Neural cell (in vitro differentiated cells): ENCODE data around the gene ACP1. TPM values are rescaled to one million over a fixed set of nuclear protein-coding genes. Genes with fewer than 3 reads are reported as not detected.
A peak's percentile ranks its signal among the peaks of the same experiment; 100 is the strongest.

ENCODE experiments used
- H2AFZ ChIP-seq: fragments of 200-600, 300-800 bp; sonication (generic), shearing (Covaris generic); 2 replicates; pipeline ENCODE4 v1.6.0; 2014; ENCODE audit warnings: low read depth, mild to moderate bottlenecking, antibody characterized with exemption, low read length, moderate library complexity
- H3F3A ChIP-seq: fragments of 200-600 bp; shearing (Covaris generic); 2 replicates; pipeline ENCODE4 v1.6.1; 2016; ENCODE audit warnings: mild to moderate bottlenecking, moderate library complexity, mixed read lengths, antibody characterized with exemption, low read length; ENCODE audit not compliant: insufficient read depth, poor library complexity, severe bottlenecking
- H3K27ac ChIP-seq: fragments of 200-600, 300-800 bp; sonication (generic), shearing (Covaris generic); 2 replicates; pipeline ENCODE4 v1.5.1; 2014; ENCODE audit warnings: mild to moderate bottlenecking, low read length, moderate library complexity
- H3K27me3 ChIP-seq: fragments of 300-800, 200-600 bp; sonication (generic), shearing (Covaris generic); 2 replicates; pipeline ENCODE4 v1.6.0; 2014; ENCODE audit warnings: mild to moderate bottlenecking, low read depth, low read length, moderate library complexity; ENCODE audit not compliant: insufficient read depth
- H3K36me3 ChIP-seq: fragments of 300-800, 200-600 bp; sonication (generic), shearing (Covaris generic); 2 replicates; pipeline ENCODE4 v1.5.1; 2014; ENCODE audit warnings: mild to moderate bottlenecking, antibody characterized with exemption, low read length, moderate library complexity; ENCODE audit not compliant: insufficient read depth
- H3K4me2 ChIP-seq: fragments of 300-800, 200-600 bp; sonication (generic), shearing (Covaris generic); 2 replicates; pipeline ENCODE4 v1.6.0; 2014; ENCODE audit warnings: mild to moderate bottlenecking, low read length
- H3K4me3 ChIP-seq: fragments of 300-800, 200-600 bp; sonication (generic), shearing (Covaris generic); 2 replicates; pipeline ENCODE4 v1.5.1; 2014; ENCODE audit warnings: mild to moderate bottlenecking, low read length, moderate library complexity
- H3K79me2 ChIP-seq: fragments of 200-600 bp; shearing (Covaris generic); replicated peaks from 2 replicates; pipeline ENCODE4 v1.6.0; 2014; ENCODE audit warnings: mild to moderate bottlenecking, low read length, moderate library complexity; ENCODE audit not compliant: insufficient read depth
- H3K9ac ChIP-seq: fragments of 300-800, 200-600 bp; sonication (generic), shearing (Covaris generic); 2 replicates; pipeline ENCODE4 v1.6.1; 2016; ENCODE audit warnings: mild to moderate bottlenecking, low read length, mixed read lengths
- H3K9me2 ChIP-seq: fragments of 200-600 bp; shearing (Covaris generic); 2 replicates; pipeline ENCODE4 v1.6.1; 2016; ENCODE audit warnings: mild to moderate bottlenecking, low read length, mixed read lengths; ENCODE audit not compliant: insufficient read depth
- H3K9me3 ChIP-seq: fragments of 200-600, 300-800 bp; sonication (generic), shearing (Covaris generic); 2 replicates; pipeline ENCODE4 v1.6.1; 2016; ENCODE audit warnings: mild to moderate bottlenecking, mixed run types, low read length, moderate library complexity, mixed read lengths
- H4K20me1 ChIP-seq: fragments of 200-600 bp; shearing (Covaris generic); 2 replicates; pipeline ENCODE4 v1.6.1; 2016; ENCODE audit warnings: mild to moderate bottlenecking, mixed run types; ENCODE audit not compliant: insufficient read depth
- EP300 ChIP-seq: fragments of 450-650 bp; conservative IDR thresholded peaks from 2 replicates; pipeline ENCODE4 v1.6.1; 2014; ENCODE audit warnings: antibody characterized with exemption, mild to moderate bottlenecking, moderate library complexity; ENCODE audit not compliant: poor library complexity, severe bottlenecking
- EZH2 ChIP-seq: fragments of 200-600, 300-800 bp; shearing (Covaris generic), sonication (generic); IDR thresholded peaks from 2 replicates; pipeline ENCODE4 v1.6.1; 2014; ENCODE audit warnings: antibody characterized with exemption, low read length, borderline replicate concordance, mild to moderate bottlenecking; ENCODE audit not compliant: insufficient read depth, poor library complexity, severe bottlenecking
- MXI1 ChIP-seq: fragments of 450-650 bp; conservative IDR thresholded peaks from 2 replicates; pipeline ENCODE4 v1.6.1; 2014; ENCODE audit warnings: antibody characterized with exemption, mild to moderate bottlenecking; ENCODE audit not compliant: poor library complexity, severe bottlenecking
- POLR2AphosphoS5 ChIP-seq: IDR thresholded peaks from 2 replicates; pipeline ENCODE4 v1.6.1; 2012
- RAD21 ChIP-seq: fragments of 450-650 bp; conservative IDR thresholded peaks from 2 replicates; pipeline ENCODE4 v1.6.1; 2014; ENCODE audit warnings: antibody characterized with exemption, mild to moderate bottlenecking, moderate library complexity
- REST ChIP-seq: IDR thresholded peaks from 2 replicates; pipeline ENCODE4 v1.6.1; 2012; ENCODE audit warnings: borderline replicate concordance
- SMC3 ChIP-seq: fragments of 450-650 bp; conservative IDR thresholded peaks from 2 replicates; pipeline ENCODE4 v1.6.1; 2014; ENCODE audit warnings: antibody characterized with exemption, mild to moderate bottlenecking, moderate library complexity; ENCODE audit not compliant: poor library complexity
- TAF1 ChIP-seq: IDR thresholded peaks from 2 replicates; pipeline ENCODE4 v1.6.1; 2012; ENCODE audit warnings: low read depth
- polyA plus RNA-seq: library from polyadenylated mRNA; depleted of rRNA; stranded (reverse); fragments of >200 nt; gene quantifications from 2 replicates; pipeline ENCODE4 v1.2.3, GENCODE V29; 2014

ACP1 gene
- polyA plus RNA-seq, 1 donor from 2014 or later: 263 TPM

- Histone ChIP-seq H3K9ac (peak within 1 kb of the TSS; percentile 26), H3K9me3 (no peaks in the 10 kb centered on the region), H3F3A (peaks cover 2% of the 10 kb centered on the region), H3K36me3 (no peaks in the 10 kb centered on the region), H3K27me3 (peaks cover 71% of the 10 kb centered on the region), H3K4me2 (peak within 1 kb of the TSS; percentile 28), H3K79me2 (no peaks in the 10 kb centered on the region), H2AFZ (no peak within 1 kb of the TSS), H3K4me3 (peak within 1 kb of the TSS; percentile 60), H3K9me2 (no peaks in the 10 kb centered on the region), H4K20me1 (no peaks in the 10 kb centered on the region), H3K27ac (no peak within 1 kb of the TSS)
- TF ChIP-seq EP300 (no peak), MXI1 (no peak), EZH2 (peak; percentile 39)
These were observed 23.4 kb downstream of the ACP1 start, which contains the start of gene ALKAL2 for GRCh38 chr2:287911-288757. ALKAL2 (minus strand) TSS chr2:288091; CDS start chr2:287835, 256 bp downstream.

- Histone ChIP-seq H3K79me2 (no peaks in the 10 kb centered on the region), H2AFZ (no peak overlapping the region), H3K36me3 (no peaks in the 10 kb centered on the region), H3K27ac (no peak overlapping the region), H3K9me3 (no peaks in the 10 kb centered on the region), H3K9me2 (no peaks in the 10 kb centered on the region), H3K4me3 (peak overlapping the region; percentile 59), H3K27me3 (peaks cover 71% of the 10 kb centered on the region), H4K20me1 (no peaks in the 10 kb centered on the region), H3K9ac (no peak overlapping the region), H3K4me2 (no peak overlapping the region), H3F3A (peaks cover 2% of the 10 kb centered on the region)
- TF ChIP-seq EZH2 (peak; percentile 79), REST (no peak)
These were observed 24.1 kb downstream of the ACP1 start for GRCh38 chr2:288758-289361.

GRCh38 chr2:289362-290089 is 24.8 kb downstream of the ACP1 start:
- peaks cover 2% of the 10 kb centered on the region for H3F3A ChIP-seq
- no peak overlapping the region for H3K9ac ChIP-seq
- H3K79me2 ChIP-seq: no peaks in the 10 kb centered on the region
- H3K36me3 ChIP-seq: no peaks in the 10 kb centered on the region
- H3K27ac ChIP-seq: no peak overlapping the region
- H3K27me3 ChIP-seq: peaks cover 69% of the 10 kb centered on the region
- H4K20me1 ChIP-seq: no peaks in the 10 kb centered on the region
- no peaks in the 10 kb centered on the region for H3K9me3 ChIP-seq
- peak overlapping the region; percentile 59 for H3K4me3 ChIP-seq
- no peak overlapping the region for H3K4me2 ChIP-seq
- TF ChIP-seq TAF1 (no peak), EZH2 (no peak), RAD21 (no peak), MXI1 (no peak), SMC3 (no peak), POLR2AphosphoS5 (no peak), REST (no peak), EP300 (no peak)
- no peak overlapping the region for H2AFZ ChIP-seq
- no peaks in the 10 kb centered on the region for H3K9me2 ChIP-seq
